Measurements from ENCODE around the gene OR2T5.
"Not testable (repeated sequence)": the region's sequence is repeated elsewhere in the genome, so short reads cannot be mapped to it uniquely, and the experiment has no call there.

- TF ChIP-seq POLR2AphosphoS5 (IDR thresholded peaks at IDR 0.05; ENCODE audit: borderline replicate concordance, low read depth, low read length); EZH2 (IDR thresholded peaks at IDR 0.05): not testable (repeated sequence)
These were observed 33.3 kb upstream of the OR2T5 start for GRCh38 chr1:248455045-248455444.

Data from SK-N-MC (cell line).